Natural killer cell treated with Interleukin-12 subunit alpha and Interleukin-12 subunit beta and Interleukin-15 and Interleukin-18, amount 100 ng/mL, for 72 hours (primary cell): Measurements from ENCODE around the gene UBD. TPM values are rescaled to one million over a fixed set of nuclear protein-coding genes. Genes with fewer than 3 reads are reported as not detected.
A peak's percentile ranks its signal among the peaks of the same experiment; 100 is the strongest.

ENCODE experiments used
- ATAC-seq, 2 donors: fragments of 150-1000 bp; cut with Tn5 transposase in 1 of 2; sonication (Bioruptor Pico), chemical (Tn5 transposase) in 1 of 2; 2 replicates each; pipeline ENCODE4 v1.10.0; 2021
- DNase-seq: peaks from one replicate; pipeline ENCODE4 v3.0.0; 2022; ENCODE audit warnings: low spot score
- H3K27ac Mint-ChIP-seq, 2 donors: 1 replicate in 1 of 2; 2 replicates in 1 of 2; pipeline ENCODE4 v1.8.0; 2022; ENCODE audit warnings: mixed read lengths in 2 of 2, mild to moderate bottlenecking in 1 of 2, moderate library complexity in 1 of 2
- H3K27me3 Mint-ChIP-seq, 2 donors: 1 replicate in 1 of 2; 2 replicates in 1 of 2; pipeline ENCODE4 v1.8.0; 2022; ENCODE audit warnings: mixed read lengths in 2 of 2
- H3K36me3 Mint-ChIP-seq: one replicate; pipeline ENCODE4 v1.8.0; 2022; ENCODE audit warnings: mixed read lengths
- H3K4me1 Mint-ChIP-seq, 2 donors: 1 replicate in 1 of 2; 2 replicates in 1 of 2; pipeline ENCODE4 v1.8.0; 2022; ENCODE audit warnings: low read depth in 2 of 2, mixed read lengths in 2 of 2, mild to moderate bottlenecking in 1 of 2
- H3K4me3 Mint-ChIP-seq: one replicate; pipeline ENCODE4 v1.8.0; 2022; ENCODE audit warnings: mixed read lengths
- H3K9me3 Mint-ChIP-seq: 2 replicates; pipeline ENCODE4 v1.8.0; 2022; ENCODE audit warnings: mixed read lengths
- total RNA-seq, 2 donors: library from RNA; stranded (reverse); gene quantifications; one replicate each; pipeline ENCODE4 v1.2.3, GENCODE V29; 2022

Gene UBD
- total RNA-seq, 2 donors from 2014 or later: 3.1 TPM; not detected in 1

DNA sequence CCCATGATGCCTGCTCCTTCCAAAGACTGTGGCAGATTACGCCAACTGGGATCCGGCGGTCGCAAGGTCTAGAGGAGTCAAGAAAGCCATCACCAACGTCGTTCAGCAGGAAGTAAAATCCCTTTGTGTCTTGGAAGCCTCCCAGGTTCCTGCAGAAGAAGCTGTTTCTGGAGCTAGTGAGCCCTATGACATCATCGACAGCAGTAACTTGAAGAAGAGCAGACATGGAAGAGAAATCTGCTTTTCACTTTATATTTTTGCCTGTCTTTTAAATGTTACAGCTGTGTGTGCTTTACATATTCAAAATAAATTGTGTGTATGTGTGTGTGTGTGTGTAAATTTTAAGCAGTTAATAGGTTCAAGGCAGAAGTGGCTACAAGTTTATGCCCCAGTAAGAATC lies 18.0 kb upstream of the UBD start:
- no peaks in the 10 kb centered on the region for H3K36me3 Mint-ChIP-seq
- DNase-seq (no peak), ATAC-seq (no peak)
- H3K27me3 Mint-ChIP-seq: peaks cover 30 to 48% of the 10 kb centered on the region in 2 donors
- no peaks in the 10 kb centered on the region for H3K4me1 Mint-ChIP-seq
- no peak overlapping the region for H3K27ac Mint-ChIP-seq
- H3K9me3 Mint-ChIP-seq: no peaks in the 10 kb centered on the region
- no peak overlapping the region for H3K4me3 Mint-ChIP-seq

DNA sequence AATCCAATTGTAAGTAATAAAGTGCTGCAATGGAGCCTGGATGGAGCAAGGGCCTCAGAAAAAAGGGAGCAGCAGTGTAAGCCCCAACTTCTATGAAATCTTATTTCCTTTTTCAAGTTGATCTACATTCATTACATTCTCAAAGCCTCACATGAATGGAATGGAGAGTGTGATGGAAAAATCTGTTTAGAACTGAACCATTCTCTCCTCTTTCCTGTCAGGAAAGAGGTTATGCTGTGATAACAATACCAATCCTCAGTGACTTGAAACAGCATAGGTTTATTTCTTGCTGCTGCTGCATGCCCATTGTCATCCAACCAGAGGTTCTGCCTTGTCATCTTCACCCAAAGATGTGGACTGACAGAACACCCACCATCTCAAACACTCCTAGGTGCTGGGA lies 16.5 kb upstream of the UBD start:
- ATAC-seq: no peak
- H3K4me1 Mint-ChIP-seq: no peaks in the 10 kb centered on the region
- H3K27me3 Mint-ChIP-seq: peaks cover 39 to 60% of the 10 kb centered on the region in 2 donors
- no peak for DNase-seq
- no peak overlapping the region for H3K4me3 Mint-ChIP-seq
- no peak overlapping the region for H3K27ac Mint-ChIP-seq
- no peaks in the 10 kb centered on the region for H3K36me3 Mint-ChIP-seq
- H3K9me3 Mint-ChIP-seq: no peaks in the 10 kb centered on the region

DNA sequence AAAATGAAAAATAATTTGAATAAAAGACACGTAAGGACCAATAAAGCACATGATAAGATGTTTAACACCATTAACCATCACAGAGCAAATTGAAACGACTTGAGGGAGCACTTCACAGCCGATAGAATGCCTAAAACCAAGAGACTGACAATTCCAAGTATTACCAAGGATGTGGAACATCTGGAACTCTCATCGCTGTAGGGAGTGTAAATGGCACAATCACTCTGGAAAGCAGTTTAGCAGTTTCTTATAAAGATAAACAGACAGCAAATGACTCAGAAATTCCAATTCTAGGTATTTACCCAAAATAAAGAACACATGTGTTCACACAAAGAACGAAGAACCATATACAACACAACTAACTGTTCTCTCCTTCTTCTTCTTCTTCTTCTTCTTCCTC lies 8.5 kb upstream of the UBD start:
- H3K9me3 Mint-ChIP-seq: no peaks in the 10 kb centered on the region
- H3K36me3 Mint-ChIP-seq: no peaks in the 10 kb centered on the region
- H3K27me3 Mint-ChIP-seq: peaks cover 27 to 50% of the 10 kb centered on the region in 2 donors
- H3K4me3 Mint-ChIP-seq: no peak overlapping the region
- H3K4me1 Mint-ChIP-seq: peaks cover 0 to 3% of the 10 kb centered on the region in 2 donors
- no peak overlapping the region for H3K27ac Mint-ChIP-seq
- no peak for DNase-seq
- ATAC-seq: no peak

DNA sequence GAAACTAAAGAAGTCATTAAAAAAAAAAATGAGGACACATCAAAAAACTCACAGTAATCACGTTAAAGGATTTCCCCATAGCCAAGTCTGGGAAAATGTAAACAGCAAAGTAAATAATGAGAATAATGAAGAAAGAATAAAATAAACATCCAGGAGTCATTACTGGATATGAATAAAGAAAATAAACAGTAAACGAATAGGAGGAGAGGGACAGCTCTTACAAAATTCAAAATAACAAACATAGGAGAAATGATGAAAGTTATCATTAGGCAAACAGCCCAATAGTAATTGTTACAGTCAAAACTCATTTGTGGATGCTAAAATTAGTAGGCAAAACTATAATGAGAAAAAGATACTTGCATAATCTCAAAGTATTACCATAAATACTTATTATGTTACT lies 8.0 kb upstream of the UBD start:
- no peak overlapping the region for H3K4me3 Mint-ChIP-seq
- ATAC-seq (no peak), DNase-seq (no peak)
- no peak overlapping the region for H3K27ac Mint-ChIP-seq
- no peaks in the 10 kb centered on the region for H3K9me3 Mint-ChIP-seq
- peaks cover 32 to 54% of the 10 kb centered on the region in 2 donors for H3K27me3 Mint-ChIP-seq
- peaks cover 0 to 3% of the 10 kb centered on the region in 2 donors for H3K4me1 Mint-ChIP-seq
- no peaks in the 10 kb centered on the region for H3K36me3 Mint-ChIP-seq

DNA sequence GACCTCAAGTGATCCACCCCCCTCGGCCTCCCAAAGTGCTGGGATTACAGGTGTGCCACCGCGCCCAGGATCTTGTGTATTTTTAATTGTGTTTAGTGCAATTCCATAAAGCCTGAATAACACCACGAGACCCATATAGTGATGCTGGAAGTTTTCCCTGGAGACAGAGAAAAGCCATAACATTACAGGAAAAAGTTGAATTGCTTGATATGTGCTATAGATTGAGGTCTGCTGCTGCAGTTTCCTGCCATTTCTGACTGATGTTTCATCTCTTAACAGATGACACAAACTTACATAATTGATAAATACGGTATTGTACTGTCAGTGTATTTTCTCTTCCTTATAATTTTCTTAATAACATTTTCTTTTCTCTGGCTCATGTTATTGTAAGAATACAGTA lies 7.3 kb upstream of the UBD start:
- Mint-ChIP-seq H3K36me3 (no peaks in the 10 kb centered on the region), H3K4me3 (no peak overlapping the region), H3K4me1 (peaks cover 0 to 3% of the 10 kb centered on the region in 2 donors), H3K27me3 (peaks cover 31 to 54% of the 10 kb centered on the region in 2 donors), H3K27ac (no peak overlapping the region), H3K9me3 (no peaks in the 10 kb centered on the region)
- ATAC-seq (no peak), DNase-seq (no peak)

DNA sequence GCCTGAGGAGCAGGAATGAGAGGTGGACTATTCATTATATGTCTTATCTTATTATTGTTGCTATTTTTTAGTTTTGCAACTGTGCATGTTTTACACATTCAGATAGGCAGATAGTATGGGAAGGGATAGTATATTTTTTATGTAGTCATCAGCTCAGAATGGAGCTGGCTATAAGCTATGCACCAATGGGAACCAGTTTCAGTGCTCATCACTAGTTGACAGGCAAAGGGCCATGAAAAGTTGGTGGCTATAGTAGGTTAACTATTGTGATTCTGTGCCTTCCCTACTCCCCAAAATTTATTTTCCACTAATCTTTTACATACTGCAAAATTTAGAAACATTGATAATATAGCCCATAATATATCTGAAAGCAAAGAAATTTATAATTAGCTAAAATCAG lies 5.3 kb upstream of the UBD start:
- H3K4me3 Mint-ChIP-seq: no peak overlapping the region

DNA sequence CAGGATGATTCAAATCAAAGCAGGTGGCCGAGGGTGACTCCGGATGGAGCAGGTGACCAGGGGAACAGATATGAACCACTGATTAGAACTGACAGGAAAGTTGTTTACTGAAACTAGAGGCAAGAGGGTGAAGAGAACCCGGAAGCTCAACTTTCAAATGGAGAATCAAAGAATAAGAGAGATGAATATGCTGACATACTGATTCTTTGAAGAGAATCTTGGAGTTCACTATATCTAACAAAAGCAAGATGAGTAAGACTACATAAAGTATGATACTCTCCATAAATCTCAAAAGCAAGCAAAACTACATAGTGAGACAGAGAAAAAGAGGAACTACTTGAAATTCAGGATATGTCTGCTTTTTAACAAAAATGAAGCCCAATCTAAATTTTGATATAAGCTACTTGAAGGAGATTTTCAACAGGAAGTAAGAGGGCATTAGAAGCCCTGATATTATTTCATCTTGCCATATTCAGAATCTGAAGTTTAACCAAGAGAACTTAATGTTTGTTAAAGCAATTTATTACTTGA lies 4.0 kb upstream of the UBD start:
- H3K4me1 Mint-ChIP-seq: peaks cover 3 to 5% of the 10 kb centered on the region in 2 donors
- DNase-seq (no peak), ATAC-seq (no peak)
- no peak overlapping the region for H3K4me3 Mint-ChIP-seq
- no peaks in the 10 kb centered on the region for H3K36me3 Mint-ChIP-seq
- H3K9me3 Mint-ChIP-seq: no peaks in the 10 kb centered on the region
- no peak overlapping the region for H3K27ac Mint-ChIP-seq
- peaks cover 40 to 62% of the 10 kb centered on the region in 2 donors for H3K27me3 Mint-ChIP-seq

More for the DNA sequence above, 5.3 kb upstream of the UBD start:
- Mint-ChIP-seq H3K36me3 (no peaks in the 10 kb centered on the region), H3K4me1 (peaks cover 3 to 5% of the 10 kb centered on the region in 2 donors), H3K27ac (no peak overlapping the region), H3K9me3 (no peaks in the 10 kb centered on the region), H3K27me3 (peaks cover 36 to 54% of the 10 kb centered on the region in 2 donors)
- ATAC-seq: no peak
- DNase-seq: no peak

DNA sequence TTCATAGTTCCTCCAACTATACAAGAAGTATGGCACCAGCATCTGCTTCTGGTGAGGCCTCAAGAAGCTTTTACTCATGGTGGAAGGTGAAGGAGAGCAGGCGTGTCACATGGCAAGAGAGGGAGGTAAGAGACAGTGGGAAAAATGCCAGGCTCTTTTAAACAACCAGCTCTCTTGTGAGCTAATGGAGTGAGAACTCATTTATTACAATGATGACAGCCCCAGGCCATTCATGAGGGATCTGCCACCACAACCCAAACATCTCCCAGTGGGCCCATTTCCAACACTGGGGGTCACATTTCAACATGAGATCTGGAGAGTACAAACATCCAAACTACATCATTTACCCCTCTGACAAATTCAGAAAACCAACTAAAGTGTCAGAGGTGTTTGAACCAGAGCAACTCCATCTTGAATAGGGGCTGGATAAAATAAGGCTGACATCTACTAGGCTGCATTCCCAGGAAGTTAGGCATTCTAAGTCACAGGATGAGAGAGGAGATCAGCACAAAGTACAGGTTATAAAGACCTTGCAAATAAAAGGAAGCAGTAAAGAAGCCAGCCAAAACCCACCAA lies 2.2 kb upstream of the UBD start:
- H3K9me3 Mint-ChIP-seq: no peaks in the 10 kb centered on the region
- peaks cover 37 to 55% of the 10 kb centered on the region in 2 donors for H3K27me3 Mint-ChIP-seq
- no peak overlapping the region for H3K4me3 Mint-ChIP-seq
- peaks cover 3 to 5% of the 10 kb centered on the region in 2 donors for H3K4me1 Mint-ChIP-seq
- DNase-seq (no peak), ATAC-seq (no peak)
- H3K27ac Mint-ChIP-seq: peak overlapping the region in 1 of 2 donors; percentile 19
- H3K36me3 Mint-ChIP-seq: no peaks in the 10 kb centered on the region

DNA sequence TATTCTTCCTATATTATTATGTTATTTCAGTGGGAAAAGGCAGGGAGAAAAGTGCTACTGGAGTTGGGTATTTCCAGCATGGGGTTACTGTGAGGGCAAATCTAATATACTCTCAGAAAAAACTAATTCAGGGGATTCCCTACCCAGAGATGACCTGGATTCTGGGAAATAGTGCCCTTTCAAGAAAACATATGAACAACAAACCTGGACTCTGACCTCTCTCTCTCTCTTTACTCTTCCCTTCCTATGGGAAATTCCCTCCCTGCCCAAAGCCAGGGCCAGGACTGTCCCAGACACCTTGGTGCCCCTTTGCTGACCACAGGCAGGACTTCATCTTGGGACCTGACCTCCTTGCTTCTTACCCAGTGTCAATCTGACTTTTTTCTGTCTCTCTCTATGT lies 1.6 kb upstream of the UBD start:
- peaks cover 42 to 61% of the 10 kb centered on the region in 2 donors for H3K27me3 Mint-ChIP-seq
- no peak for ATAC-seq

DNA sequence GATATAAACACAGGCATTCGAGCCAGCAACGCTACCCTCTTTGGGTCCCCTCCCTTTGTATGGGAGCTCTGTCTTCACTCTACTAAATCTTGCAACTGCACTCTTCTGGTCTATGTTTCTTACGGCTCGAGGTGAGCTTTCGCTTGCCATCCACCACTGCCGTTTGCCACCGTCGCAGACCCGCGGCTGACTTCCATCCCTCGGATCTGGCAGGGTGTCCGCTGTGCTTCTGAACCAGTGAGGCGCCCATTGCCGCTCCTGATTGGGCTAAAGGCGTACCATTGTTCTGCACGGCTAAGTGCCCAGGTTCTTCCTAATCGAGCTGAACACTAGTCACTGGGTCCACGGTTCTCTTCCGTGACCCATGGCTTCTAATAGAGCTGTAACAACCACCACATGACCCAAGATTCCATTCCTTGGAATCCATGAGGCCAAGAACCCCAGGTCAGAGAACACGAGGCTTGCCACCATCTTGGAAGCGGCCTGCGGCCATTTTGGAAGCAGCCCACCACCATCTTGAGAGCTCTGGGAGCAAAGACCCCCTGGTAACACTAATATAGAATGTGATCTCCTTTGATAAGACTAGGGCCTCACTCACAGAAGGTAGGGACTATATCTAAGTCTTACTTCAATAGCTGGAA lies 973 bp downstream of the UBD start:
- DNase-seq (no peak), ATAC-seq (no peak)
- Mint-ChIP-seq H3K27me3 (peaks cover 60 to 83% of the 10 kb centered on the region in 2 donors), H3K9me3 (no peaks in the 10 kb centered on the region), H3K36me3 (no peaks in the 10 kb centered on the region), H3K4me3 (no peak overlapping the region), H3K4me1 (peaks cover 8 to 11% of the 10 kb centered on the region in 2 donors), H3K27ac (no peak overlapping the region)

More for the DNA sequence above, 1.6 kb upstream of the UBD start:
- no peak for DNase-seq
- peaks cover 3 to 5% of the 10 kb centered on the region in 2 donors for H3K4me1 Mint-ChIP-seq
- no peaks in the 10 kb centered on the region for H3K9me3 Mint-ChIP-seq
- no peak overlapping the region for H3K4me3 Mint-ChIP-seq
- peak overlapping the region in 1 of 2 donors; percentile 19 for H3K27ac Mint-ChIP-seq
- H3K36me3 Mint-ChIP-seq: no peaks in the 10 kb centered on the region

DNA sequence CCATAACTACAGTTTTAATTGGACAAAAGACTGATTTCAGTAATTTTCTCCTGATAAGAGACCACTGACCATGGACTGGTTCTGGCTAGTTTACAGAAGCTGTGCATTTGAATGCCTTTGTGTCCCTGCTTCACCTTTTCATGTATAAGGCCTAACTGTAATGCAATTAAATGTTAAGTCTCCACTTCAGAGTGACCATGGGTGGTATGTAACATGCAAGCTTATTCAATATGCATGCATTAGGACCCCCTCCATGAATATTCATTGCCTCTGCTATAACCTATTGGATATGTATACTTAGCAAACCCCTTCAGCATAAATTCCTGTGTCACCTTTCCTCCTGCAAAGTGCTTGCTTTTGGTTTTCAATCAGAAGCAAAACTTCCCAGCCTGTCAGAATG lies 2.2 kb downstream of the UBD start:
- Mint-ChIP-seq H3K27me3 (peaks cover 54 to 78% of the 10 kb centered on the region in 2 donors), H3K36me3 (no peaks in the 10 kb centered on the region), H3K9me3 (no peaks in the 10 kb centered on the region), H3K4me1 (peaks cover 13 to 20% of the 10 kb centered on the region in 2 donors), H3K4me3 (no peak overlapping the region), H3K27ac (no peak overlapping the region)
- ATAC-seq (no peak), DNase-seq (no peak)

DNA sequence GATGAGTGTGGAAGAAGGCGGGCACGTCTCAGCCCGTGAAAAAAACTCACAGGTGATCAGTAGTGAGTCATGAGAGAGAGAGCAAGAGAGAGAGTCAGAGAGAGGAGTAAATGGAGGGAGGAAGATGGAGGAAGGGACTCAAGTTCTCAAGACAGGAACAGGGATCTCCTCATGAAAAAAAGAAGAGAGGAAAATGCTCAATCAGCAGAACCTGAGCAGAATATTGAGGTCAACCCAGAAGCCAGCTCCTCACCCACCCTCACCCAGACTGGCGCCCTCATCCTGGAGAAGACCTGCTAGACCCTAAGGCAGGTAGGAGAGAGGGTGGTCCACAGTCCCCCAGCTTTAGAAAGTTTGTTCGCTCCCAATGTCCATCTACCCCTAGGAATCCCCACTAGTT lies 4.8 kb downstream of the UBD start:
- Mint-ChIP-seq H3K27ac (peak overlapping the region in 1 of 2 donors; percentile 61), H3K27me3 (peaks cover 46 to 64% of the 10 kb centered on the region in 2 donors), H3K36me3 (no peaks in the 10 kb centered on the region), H3K4me1 (peaks cover 13 to 14% of the 10 kb centered on the region in 2 donors), H3K4me3 (peak overlapping the region; percentile 61), H3K9me3 (no peaks in the 10 kb centered on the region)
- no peak for DNase-seq
- no peak for ATAC-seq

DNA sequence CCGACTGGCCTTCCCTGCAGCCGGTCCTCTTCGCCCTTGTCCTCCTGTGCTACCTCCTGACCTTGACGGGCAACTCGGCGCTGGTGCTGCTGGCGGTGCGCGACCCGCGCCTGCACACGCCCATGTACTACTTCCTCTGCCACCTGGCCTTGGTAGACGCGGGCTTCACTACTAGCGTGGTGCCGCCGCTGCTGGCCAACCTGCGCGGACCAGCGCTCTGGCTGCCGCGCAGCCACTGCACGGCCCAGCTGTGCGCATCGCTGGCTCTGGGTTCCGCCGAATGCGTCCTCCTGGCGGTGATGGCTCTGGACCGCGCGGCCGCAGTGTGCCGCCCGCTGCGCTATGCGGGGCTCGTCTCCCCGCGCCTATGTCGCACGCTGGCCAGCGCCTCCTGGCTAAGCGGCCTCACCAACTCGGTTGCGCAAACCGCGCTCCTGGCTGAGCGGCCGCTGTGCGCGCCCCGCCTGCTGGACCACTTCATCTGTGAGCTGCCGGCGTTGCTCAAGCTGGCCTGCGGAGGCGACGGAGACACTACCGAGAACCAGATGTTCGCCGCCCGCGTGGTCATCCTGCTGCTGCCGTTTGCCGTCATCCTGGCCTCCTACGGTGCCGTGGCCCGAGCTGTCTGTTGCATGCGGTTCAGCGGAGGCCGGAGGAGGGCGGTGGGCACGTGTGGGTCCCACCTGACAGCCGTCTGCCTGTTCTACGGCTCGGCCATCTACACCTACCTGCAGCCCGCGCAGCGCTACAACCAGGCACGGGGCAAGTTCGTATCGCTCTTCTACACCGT lies 6.1 kb downstream of the UBD start:
- Mint-ChIP-seq H3K27ac (peak overlapping the region in 1 of 2 donors; percentile 61), H3K4me1 (peaks cover 13 to 14% of the 10 kb centered on the region in 2 donors), H3K36me3 (no peaks in the 10 kb centered on the region), H3K4me3 (peak overlapping the region; percentile 61), H3K9me3 (no peaks in the 10 kb centered on the region), H3K27me3 (peaks cover 48 to 67% of the 10 kb centered on the region in 2 donors)
- DNase-seq (peak; percentile 63), ATAC-seq (peak; percentile 79 to 80)
